Glutamatergic neuron (in vitro differentiated cells): ENCODE measurements around the gene RGMB. TPM values are rescaled to one million over a fixed set of nuclear protein-coding genes. Genes with fewer than 3 reads are reported as not detected.

Experiments used
- DNase-seq: peaks from one replicate; pipeline ENCODE4 v3.0.0; 2022
- H3K27ac Mint-ChIP-seq: one replicate; pipeline ENCODE4 v1.8.0; 2020; ENCODE audit warnings: mild to moderate bottlenecking, mixed read lengths, inconsistent platforms; ENCODE audit not compliant: unreplicated experiment
- H3K27me3 Mint-ChIP-seq: one replicate; pipeline ENCODE4 v1.8.0; 2020; ENCODE audit warnings: mild to moderate bottlenecking, moderate library complexity, mixed read lengths, inconsistent platforms; ENCODE audit not compliant: unreplicated experiment
- H3K36me3 Mint-ChIP-seq: one replicate; pipeline ENCODE4 v1.8.0; 2020; ENCODE audit warnings: mild to moderate bottlenecking, mixed read lengths, inconsistent platforms; ENCODE audit not compliant: unreplicated experiment
- H3K4me1 Mint-ChIP-seq: one replicate; pipeline ENCODE4 v1.8.0; 2020; ENCODE audit warnings: mild to moderate bottlenecking, low read depth, mixed read lengths, inconsistent platforms; ENCODE audit not compliant: unreplicated experiment
- H3K4me3 Mint-ChIP-seq: one replicate; pipeline ENCODE4 v1.8.0; 2020; ENCODE audit warnings: mild to moderate bottlenecking, mixed read lengths, inconsistent platforms; ENCODE audit not compliant: unreplicated experiment
- H3K9me3 Mint-ChIP-seq: one replicate; pipeline ENCODE4 v1.8.0; 2020; ENCODE audit warnings: mild to moderate bottlenecking, moderate library complexity, mixed read lengths, inconsistent platforms; ENCODE audit not compliant: unreplicated experiment
- total RNA-seq: library from RNA; stranded (reverse); fragmentation: NEBNext Ultra II Directional; extraction: Animal tissue kit (Norgen Biotek cat#: 25700); gene quantifications from one replicate; pipeline ENCODE4 v1.2.1, GENCODE V29; 2021; ENCODE audit not compliant: unreplicated experiment
- TF ChIP-seq, protein P1 (sequence below): fragments of 200-600 bp; sonication (generic); IDR thresholded peaks from one replicate; pipeline ENCODE4 v1.5.0; 2021; ENCODE audit not compliant: partially characterized antibody, unreplicated experiment

The RGMB gene
- total RNA-seq, 1 donor from 2014 or later: 95.9 TPM

DNA sequence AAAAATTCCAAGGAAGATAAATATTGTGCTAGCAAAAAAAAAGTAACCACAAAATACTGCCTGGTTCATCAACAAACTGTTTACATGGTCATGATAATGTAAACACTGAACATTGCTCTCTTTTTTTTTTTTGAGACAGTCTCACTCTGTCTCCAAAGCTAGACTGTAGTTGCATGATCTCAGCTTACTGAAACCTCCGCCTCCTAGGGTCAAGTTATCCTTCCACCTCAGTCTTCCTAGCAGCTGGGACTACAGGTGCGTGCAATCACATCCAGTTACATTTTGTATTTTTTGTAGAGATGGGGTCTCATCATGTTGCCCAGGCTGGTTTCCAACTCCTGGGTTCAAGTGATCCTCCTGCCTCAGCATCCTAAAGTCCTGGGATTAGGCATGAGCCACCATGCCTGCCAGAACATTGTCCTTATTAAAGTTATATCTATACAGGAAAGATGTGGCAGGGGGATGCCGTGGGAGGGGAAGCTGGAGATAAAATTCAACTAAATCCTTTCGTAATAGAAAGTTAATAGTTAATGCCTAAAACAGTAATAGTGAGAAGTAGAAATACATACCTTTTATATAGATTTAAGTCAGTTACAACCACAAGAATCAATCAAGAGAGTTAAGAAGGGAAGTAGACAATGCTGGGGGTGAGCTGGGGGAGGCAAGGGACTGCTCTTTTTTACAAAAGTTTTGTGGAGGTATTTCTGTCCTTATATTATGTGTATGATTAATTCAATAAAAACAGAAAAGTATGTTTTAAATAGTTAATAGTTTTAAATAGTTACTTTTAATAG is 52.3 kb downstream of the RGMB start:
- H3K4me3 Mint-ChIP-seq: no peak overlapping the region
- no peaks in the 10 kb centered on the region for H3K9me3 Mint-ChIP-seq
- H3K4me1 Mint-ChIP-seq: no peaks in the 10 kb centered on the region
- peaks cover 5% of the 10 kb centered on the region for H3K36me3 Mint-ChIP-seq
- TF ChIP-seq, protein P1, sequence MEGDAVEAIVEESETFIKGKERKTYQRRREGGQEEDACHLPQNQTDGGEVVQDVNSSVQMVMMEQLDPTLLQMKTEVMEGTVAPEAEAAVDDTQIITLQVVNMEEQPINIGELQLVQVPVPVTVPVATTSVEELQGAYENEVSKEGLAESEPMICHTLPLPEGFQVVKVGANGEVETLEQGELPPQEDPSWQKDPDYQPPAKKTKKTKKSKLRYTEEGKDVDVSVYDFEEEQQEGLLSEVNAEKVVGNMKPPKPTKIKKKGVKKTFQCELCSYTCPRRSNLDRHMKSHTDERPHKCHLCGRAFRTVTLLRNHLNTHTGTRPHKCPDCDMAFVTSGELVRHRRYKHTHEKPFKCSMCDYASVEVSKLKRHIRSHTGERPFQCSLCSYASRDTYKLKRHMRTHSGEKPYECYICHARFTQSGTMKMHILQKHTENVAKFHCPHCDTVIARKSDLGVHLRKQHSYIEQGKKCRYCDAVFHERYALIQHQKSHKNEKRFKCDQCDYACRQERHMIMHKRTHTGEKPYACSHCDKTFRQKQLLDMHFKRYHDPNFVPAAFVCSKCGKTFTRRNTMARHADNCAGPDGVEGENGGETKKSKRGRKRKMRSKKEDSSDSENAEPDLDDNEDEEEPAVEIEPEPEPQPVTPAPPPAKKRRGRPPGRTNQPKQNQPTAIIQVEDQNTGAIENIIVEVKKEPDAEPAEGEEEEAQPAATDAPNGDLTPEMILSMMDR: no peak
- no peak for DNase-seq
- no peak overlapping the region for H3K27ac Mint-ChIP-seq
- peaks cover 2% of the 10 kb centered on the region for H3K27me3 Mint-ChIP-seq

DNA sequence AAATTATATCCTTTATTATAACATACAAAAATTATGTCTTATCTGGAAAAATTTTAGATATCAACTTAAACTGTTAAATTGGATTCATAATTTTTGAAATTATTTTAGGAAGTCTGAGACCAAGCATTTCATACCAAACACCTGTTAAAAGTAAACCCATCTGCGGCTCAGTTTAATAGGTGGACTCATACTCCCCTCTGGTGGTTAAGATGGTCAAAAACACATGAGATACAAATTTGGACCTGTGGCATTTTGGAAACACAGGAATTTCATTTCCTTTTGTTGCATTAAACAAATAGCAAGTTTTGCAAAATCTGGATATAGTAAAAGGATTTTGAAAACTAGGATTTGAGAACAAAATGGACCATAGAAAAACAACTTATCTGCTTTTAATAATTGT is 53.7 kb downstream of the RGMB start:
- H3K9me3 Mint-ChIP-seq: no peaks in the 10 kb centered on the region

DNA sequence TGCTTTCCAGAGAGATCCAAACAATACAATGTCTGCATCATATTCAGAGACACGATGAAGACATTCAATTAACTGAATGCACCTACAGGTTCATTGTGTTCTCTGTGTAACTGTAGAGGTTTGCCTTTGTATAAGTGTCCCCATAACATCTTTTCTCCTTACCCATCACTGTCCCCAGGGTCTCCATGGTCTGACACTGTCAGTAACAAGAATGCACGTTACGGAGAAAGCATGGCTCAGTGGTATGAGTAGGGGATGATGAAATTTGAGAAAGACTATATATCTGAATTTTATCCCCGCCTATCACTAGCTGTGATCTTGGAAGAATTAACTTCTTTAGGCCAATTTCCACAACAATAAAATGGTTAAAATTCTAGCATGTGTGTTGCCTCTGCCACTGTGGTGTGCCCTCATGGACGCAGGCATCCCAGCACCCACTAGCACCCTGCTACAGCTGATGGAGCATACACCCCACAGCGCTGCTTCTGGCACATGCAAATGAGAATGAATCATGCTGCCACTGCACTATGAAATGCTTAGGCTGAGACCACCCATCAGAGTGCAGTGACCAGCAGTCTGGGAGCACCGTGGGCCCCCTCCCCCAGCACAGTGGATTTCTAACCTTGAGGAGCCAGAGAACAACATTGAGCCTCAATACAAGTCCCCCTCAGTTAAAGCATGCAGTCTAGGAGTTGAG is 54.3 kb downstream of the RGMB start:
- H3K4me1 Mint-ChIP-seq: no peaks in the 10 kb centered on the region
- H3K27me3 Mint-ChIP-seq: peaks cover 2% of the 10 kb centered on the region
- H3K27ac Mint-ChIP-seq: no peak overlapping the region
- TF ChIP-seq, protein P1: no peak
- no peak for DNase-seq
- H3K9me3 Mint-ChIP-seq: no peaks in the 10 kb centered on the region
- H3K4me3 Mint-ChIP-seq: no peak overlapping the region
- H3K36me3 Mint-ChIP-seq: no peaks in the 10 kb centered on the region

More for the DNA sequence above, 53.7 kb downstream of the RGMB start:
- TF ChIP-seq, protein P1: peak; percentile 60
- Mint-ChIP-seq H3K36me3 (no peaks in the 10 kb centered on the region), H3K4me3 (no peak overlapping the region), H3K27me3 (peaks cover 2% of the 10 kb centered on the region), H3K4me1 (no peaks in the 10 kb centered on the region), H3K27ac (no peak overlapping the region)
- no peak for DNase-seq

DNA sequence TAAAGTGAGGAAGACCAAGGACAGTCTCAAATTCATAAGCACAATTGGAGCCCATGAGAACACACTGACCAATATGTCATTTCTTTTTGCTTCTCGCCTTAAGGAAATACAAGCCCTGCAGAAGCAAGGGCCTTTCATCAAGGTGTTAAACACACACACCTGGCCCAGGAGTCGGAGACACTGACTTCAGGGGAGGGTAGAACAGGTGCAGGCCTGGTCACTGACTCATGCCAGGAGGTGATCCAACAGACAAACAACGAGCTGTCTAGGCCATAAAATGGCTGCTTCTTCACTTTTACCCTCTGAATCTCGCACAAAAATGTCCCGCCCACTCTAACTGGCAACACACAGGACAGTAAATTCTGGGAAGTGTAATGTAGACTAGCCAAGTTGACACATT is 62.7 kb downstream of the RGMB start:
- DNase-seq: no peak
- TF ChIP-seq, protein P1: no peak
- no peaks in the 10 kb centered on the region for H3K9me3 Mint-ChIP-seq
- H3K27ac Mint-ChIP-seq: no peak overlapping the region
- H3K36me3 Mint-ChIP-seq: peaks cover 4% of the 10 kb centered on the region
- H3K27me3 Mint-ChIP-seq: no peaks in the 10 kb centered on the region
- no peak overlapping the region for H3K4me3 Mint-ChIP-seq
- no peaks in the 10 kb centered on the region for H3K4me1 Mint-ChIP-seq
